GM21528 (cell line): ENCODE results near the gene EXOC2.
"Not testable (repeated sequence)": the region's sequence is repeated elsewhere in the genome, so short reads cannot be mapped to it uniquely, and the experiment has no call there.

ENCODE experiments used
- ATAC-seq: cut with Tn5 transposase; IDR thresholded peaks from one replicate; pipeline ENCODE4 v1.9.1; 2021; ENCODE audit warnings: mild to moderate bottlenecking, moderate library complexity; ENCODE audit not compliant: unreplicated experiment, low FRiP score

EXOC2 gene

GRCh38 chr6:641225-641985 is 51.5 kb downstream of the EXOC2 start:
- ATAC-seq: no peak

- no peak for ATAC-seq
These were observed 56.5 kb downstream of the EXOC2 start for GRCh38 chr6:636488-636887.

- ATAC-seq: no peak
These were observed 57.7 kb downstream of the EXOC2 start for GRCh38 chr6:635233-635632.

GRCh38 chr6:633611-634010 is 59.3 kb downstream of the EXOC2 start:
- ATAC-seq: no peak

GRCh38 chr6:628766-629165 is 64.2 kb downstream of the EXOC2 start:
- ATAC-seq: no peak

- no peak for ATAC-seq
These were observed 66.7 kb downstream of the EXOC2 start for GRCh38 chr6:626236-626635.

- no peak for ATAC-seq
These were observed 68.0 kb downstream of the EXOC2 start for GRCh38 chr6:624979-625378.

GRCh38 chr6:622462-622861 is 70.5 kb downstream of the EXOC2 start:
- ATAC-seq: no peak

- no peak for ATAC-seq
These were observed 71.0 kb downstream of the EXOC2 start for GRCh38 chr6:621931-622330.

- no peak for ATAC-seq
These were observed 72.0 kb downstream of the EXOC2 start for GRCh38 chr6:620950-621349.

- ATAC-seq: no peak
These were observed 72.8 kb downstream of the EXOC2 start for GRCh38 chr6:620166-620565.

- no peak for ATAC-seq
These were observed 75.4 kb downstream of the EXOC2 start for GRCh38 chr6:617456-618100.

- no peak for ATAC-seq
These were observed 79.0 kb downstream of the EXOC2 start for GRCh38 chr6:613981-614380.

- no peak for ATAC-seq
These were observed 81.0 kb downstream of the EXOC2 start for GRCh38 chr6:611928-612327.

GRCh38 chr6:610882-611281 is 82.1 kb downstream of the EXOC2 start:
- no peak for ATAC-seq

GRCh38 chr6:609905-610304 is 83.0 kb downstream of the EXOC2 start:
- no peak for ATAC-seq

- no peak for ATAC-seq
These were observed 86.0 kb downstream of the EXOC2 start for GRCh38 chr6:606829-607379.

GRCh38 chr6:605895-606294 is 87.0 kb downstream of the EXOC2 start:
- not testable (repeated sequence) for ATAC-seq

- ATAC-seq: no peak
These were observed 88.4 kb downstream of the EXOC2 start for GRCh38 chr6:604579-604978.

- ATAC-seq: no peak
These were observed 89.7 kb downstream of the EXOC2 start for GRCh38 chr6:603265-603664.

GRCh38 chr6:599576-600448 is 93.1 kb downstream of the EXOC2 start:
- no peak for ATAC-seq
